ENCODE measurements around the gene SPEG. TPM values are rescaled to one million over a fixed set of nuclear protein-coding genes. Genes with fewer than 3 reads are reported as not detected.

SPEG gene
- total and polyA plus RNA-seq, 2 of the 8 experiments (the other 6 are each of a cell fraction or from before 2014, with no cell fraction given), result 19.9 to 32.0 TPM

- no peak for TF ChIP-seq CHD7 (IDR thresholded peaks at IDR 0.05; ENCODE audit: insufficient replicate concordance, low read length)
- TF ChIP-seq TBP (IDR thresholded peaks at IDR 0.05; ENCODE audit: low read depth, low read length), result no peak
- no peak for TF ChIP-seq SP4 (IDR thresholded peaks at IDR 0.05; ENCODE audit: low read length)
- no peak for TF ChIP-seq POU5F1 (IDR thresholded peaks at IDR 0.05; ENCODE audit: low read depth, low read length)
- TF ChIP-seq JUND (IDR thresholded peaks at IDR 0.05; ENCODE audit: low read length), result no peak
- no peak for TF ChIP-seq TEAD4 (IDR thresholded peaks at IDR 0.05; ENCODE audit: low read depth, low read length)
- TF ChIP-seq ATF3 (IDR thresholded peaks at IDR 0.05; ENCODE audit: insufficient read depth, low read depth, low read length), result no peak
- no peak for TF ChIP-seq TAF7 (optimal IDR thresholded peaks at IDR 0.05; ENCODE audit: borderline replicate concordance, low read depth, low read length)
- no peak for TF ChIP-seq EGR1 (IDR thresholded peaks at IDR 0.05; ENCODE audit: borderline replicate concordance, low read depth, low read length)
- no peak for TF ChIP-seq YY1 (IDR thresholded peaks at IDR 0.05; ENCODE audit: low read depth, low read length)
- no peak for TF ChIP-seq RFX5 (IDR thresholded peaks at IDR 0.05; ENCODE audit: borderline replicate concordance, low read depth, low read length)
- TF ChIP-seq ZNF274 (IDR thresholded peaks at IDR 0.05; ENCODE audit: borderline replicate concordance, extremely low read depth, low read length), result no peak
These were observed 2.5 kb downstream of the SPEG start (continued) for GRCh38 chr2:219437141-219437540.
